Bronchial epithelial cell (primary cell): ENCODE data around the gene DISC1. TPM values are rescaled to one million over a fixed set of nuclear protein-coding genes. Genes with fewer than 3 reads are reported as not detected.

Experiments
- DNase-seq: peaks from one replicate; pipeline ENCODE4 v3.0.0-alpha.2; 2010; ENCODE audit warnings: low read depth
- FAIRE-seq: peaks from 2 replicates; lab custom pipeline; 2011; peaks lifted over from hg19 to GRCh38; lab: Jason Lieb, UNC
- H3K27me3 ChIP-seq: 2 replicates; pipeline ENCODE4 v1.5.1; 2011; ENCODE audit warnings: low read length; ENCODE audit not compliant: control insufficient read depth, insufficient read depth
- H3K36me3 ChIP-seq: 2 replicates; pipeline ENCODE4 v1.5.1; 2011; ENCODE audit warnings: low read length; ENCODE audit not compliant: control insufficient read depth, insufficient read depth
- H3K4me3 ChIP-seq: 2 replicates; pipeline ENCODE4 v1.5.1; 2011; ENCODE audit warnings: mild to moderate bottlenecking, low read depth, low read length, control low read depth
- CTCF ChIP-seq: IDR thresholded peaks from 2 replicates; pipeline ENCODE4 v1.5.1; 2011; ENCODE audit warnings: mild to moderate bottlenecking, moderate library complexity, low read length, control low read depth, inconsistent platforms; ENCODE audit not compliant: insufficient read depth, severe bottlenecking
- total RNA-seq: library from RNA; depleted of rRNA; stranded (reverse); fragments of >200 nt; gene quantifications from 2 replicates; pipeline ENCODE4 v1.2.1, GENCODE V29; 2014

The DISC1 gene
- total RNA-seq, 1 donor from 2014 or later: 0.79 TPM

GRCh38 chr1:232049335-232049734 lies 422.7 kb downstream of the DISC1 start:
- H3K36me3 ChIP-seq: no peaks in the 10 kb centered on the region
- no peak for TF ChIP-seq CTCF
- H3K27me3 ChIP-seq: no peaks in the 10 kb centered on the region
- FAIRE-seq: no peak
- DNase-seq: no peak
- H3K4me3 ChIP-seq: no peak overlapping the region

GRCh38 chr1:232057217-232057895 lies 430.8 kb downstream of the DISC1 start:
- Histone ChIP-seq H3K36me3 (no peaks in the 10 kb centered on the region), H3K4me3 (no peak overlapping the region), H3K27me3 (no peaks in the 10 kb centered on the region)
- DNase-seq (no peak), FAIRE-seq (no peak)
- no peak for TF ChIP-seq CTCF

- Histone ChIP-seq H3K36me3 (no peaks in the 10 kb centered on the region), H3K27me3 (no peaks in the 10 kb centered on the region), H3K4me3 (no peak overlapping the region)
- no peak for DNase-seq
- no peak for FAIRE-seq
- TF ChIP-seq CTCF: no peak
These were observed 431.3 kb downstream of the DISC1 start for GRCh38 chr1:232057896-232058274.

- no peaks in the 10 kb centered on the region for H3K36me3 ChIP-seq
- TF ChIP-seq CTCF: no peak
- FAIRE-seq (peak; percentile 76), DNase-seq (no peak)
- no peak overlapping the region for H3K4me3 ChIP-seq
- H3K27me3 ChIP-seq: no peaks in the 10 kb centered on the region
These were observed 433.3 kb downstream of the DISC1 start for GRCh38 chr1:232059726-232060374.

- DNase-seq (no peak), FAIRE-seq (no peak)
- Histone ChIP-seq H3K36me3 (no peaks in the 10 kb centered on the region), H3K27me3 (no peaks in the 10 kb centered on the region), H3K4me3 (no peak overlapping the region)
- no peak for TF ChIP-seq CTCF
These were observed 436.4 kb downstream of the DISC1 start for GRCh38 chr1:232062967-232063366.
